KMS-11 (cell line): ENCODE results near the gene TRPC4.

Source experiments
- H2AFZ ChIP-seq: fragments of 200-600 bp; sonication (generic); 2 replicates; pipeline ENCODE4 v1.6.1; 2016; ENCODE audit warnings: antibody characterized with exemption, mixed run types, low read depth
- H3K27ac ChIP-seq: fragments of 200-600 bp; sonication (generic); 2 replicates; pipeline ENCODE4 v1.6.1; 2016; ENCODE audit warnings: mild to moderate bottlenecking, mixed run types
- H3K27me3 ChIP-seq: fragments of 200-600 bp; sonication (generic); 2 replicates; pipeline ENCODE4 v1.6.1; 2017; ENCODE audit warnings: mild to moderate bottlenecking, low read depth, mixed run types, moderate library complexity; ENCODE audit not compliant: insufficient read depth
- H3K36me3 ChIP-seq: fragments of 200-600 bp; sonication (generic); 2 replicates; pipeline ENCODE4 v1.6.1; 2017; ENCODE audit warnings: mild to moderate bottlenecking, mixed run types; ENCODE audit not compliant: insufficient read depth
- H3K4me1 ChIP-seq: fragments of 200-600 bp; sonication (generic); 2 replicates; pipeline ENCODE4 v1.6.1; 2016; ENCODE audit warnings: mild to moderate bottlenecking, low read depth, mixed run types; ENCODE audit not compliant: poor library complexity, severe bottlenecking
- H3K4me2 ChIP-seq: fragments of 200-600 bp; sonication (generic); 2 replicates; pipeline ENCODE4 v1.7.0; 2016; ENCODE audit warnings: mild to moderate bottlenecking, mixed run types
- H3K4me3 ChIP-seq: fragments of 200-600 bp; sonication (generic); IDR thresholded peaks from 2 replicates; pipeline ENCODE4 v1.6.1; 2017; ENCODE audit warnings: low read depth, low read length, mixed read lengths; ENCODE audit not compliant: insufficient read depth
- H3K79me2 ChIP-seq: fragments of 200-600 bp; sonication (generic); 2 replicates; pipeline ENCODE4 v1.6.1; 2016; ENCODE audit warnings: low read depth, mixed run types; ENCODE audit not compliant: insufficient read depth
- H3K9ac ChIP-seq: fragments of 200-600 bp; sonication (generic); 2 replicates; pipeline ENCODE4 v1.6.1; 2016; ENCODE audit warnings: mild to moderate bottlenecking, mixed run types
- H4K20me1 ChIP-seq: fragments of 200-600 bp; sonication (generic); 2 replicates; pipeline ENCODE4 v1.6.1; 2016; ENCODE audit warnings: mild to moderate bottlenecking, mixed run types; ENCODE audit not compliant: insufficient read depth
- TF ChIP-seq, protein P1 (sequence below): fragments of 200-600 bp; sonication (generic); conservative IDR thresholded peaks from 2 replicates; pipeline ENCODE4 v1.6.1; 2017; ENCODE audit warnings: low read depth, mild to moderate bottlenecking, antibody characterized with exemption, low read length, moderate library complexity, mixed read lengths

The TRPC4 gene

DNA sequence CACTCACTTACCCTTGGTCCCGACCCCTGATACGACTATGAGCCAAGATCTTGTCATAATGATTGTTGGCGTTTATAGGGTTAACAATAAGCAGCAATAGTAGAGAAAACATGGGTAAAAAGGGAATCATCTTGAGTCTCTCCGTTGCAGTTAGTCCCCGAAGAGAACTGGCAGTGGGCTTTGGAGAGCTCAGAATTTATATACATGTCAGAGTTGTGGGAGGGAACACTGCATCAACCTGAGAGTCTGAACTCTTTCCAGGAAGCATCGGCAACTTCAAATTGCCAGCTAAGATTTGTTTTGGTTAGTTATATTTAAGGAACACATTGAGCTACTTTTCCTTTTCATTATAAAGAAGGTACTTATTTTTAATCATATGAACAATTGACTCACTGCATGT lies 271.0 kb downstream of the TRPC4 start, which contains the start of gene POSTN:
Gene POSTN, minus strand, starts transcription at position 172 of the 400 bp plus-strand sequence. Its CDS starts 42 bp downstream, at position 130.
- no peaks in the 10 kb centered on the region for H3K79me2 ChIP-seq
- H3K9ac ChIP-seq = no peak within 1 kb of the TSS
- no peaks in the 10 kb centered on the region for H4K20me1 ChIP-seq
- H3K36me3 ChIP-seq = no peaks in the 10 kb centered on the region
- TF ChIP-seq, protein P1, sequence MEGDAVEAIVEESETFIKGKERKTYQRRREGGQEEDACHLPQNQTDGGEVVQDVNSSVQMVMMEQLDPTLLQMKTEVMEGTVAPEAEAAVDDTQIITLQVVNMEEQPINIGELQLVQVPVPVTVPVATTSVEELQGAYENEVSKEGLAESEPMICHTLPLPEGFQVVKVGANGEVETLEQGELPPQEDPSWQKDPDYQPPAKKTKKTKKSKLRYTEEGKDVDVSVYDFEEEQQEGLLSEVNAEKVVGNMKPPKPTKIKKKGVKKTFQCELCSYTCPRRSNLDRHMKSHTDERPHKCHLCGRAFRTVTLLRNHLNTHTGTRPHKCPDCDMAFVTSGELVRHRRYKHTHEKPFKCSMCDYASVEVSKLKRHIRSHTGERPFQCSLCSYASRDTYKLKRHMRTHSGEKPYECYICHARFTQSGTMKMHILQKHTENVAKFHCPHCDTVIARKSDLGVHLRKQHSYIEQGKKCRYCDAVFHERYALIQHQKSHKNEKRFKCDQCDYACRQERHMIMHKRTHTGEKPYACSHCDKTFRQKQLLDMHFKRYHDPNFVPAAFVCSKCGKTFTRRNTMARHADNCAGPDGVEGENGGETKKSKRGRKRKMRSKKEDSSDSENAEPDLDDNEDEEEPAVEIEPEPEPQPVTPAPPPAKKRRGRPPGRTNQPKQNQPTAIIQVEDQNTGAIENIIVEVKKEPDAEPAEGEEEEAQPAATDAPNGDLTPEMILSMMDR = no peak
- H3K4me1 ChIP-seq = no peaks in the 10 kb centered on the region
- H3K27ac ChIP-seq = no peak within 1 kb of the TSS
- no peaks in the 10 kb centered on the region for H3K27me3 ChIP-seq
- H3K4me2 ChIP-seq = no peak within 1 kb of the TSS
- no peak within 1 kb of the TSS for H2AFZ ChIP-seq
- no peak within 1 kb of the TSS for H3K4me3 ChIP-seq

DNA sequence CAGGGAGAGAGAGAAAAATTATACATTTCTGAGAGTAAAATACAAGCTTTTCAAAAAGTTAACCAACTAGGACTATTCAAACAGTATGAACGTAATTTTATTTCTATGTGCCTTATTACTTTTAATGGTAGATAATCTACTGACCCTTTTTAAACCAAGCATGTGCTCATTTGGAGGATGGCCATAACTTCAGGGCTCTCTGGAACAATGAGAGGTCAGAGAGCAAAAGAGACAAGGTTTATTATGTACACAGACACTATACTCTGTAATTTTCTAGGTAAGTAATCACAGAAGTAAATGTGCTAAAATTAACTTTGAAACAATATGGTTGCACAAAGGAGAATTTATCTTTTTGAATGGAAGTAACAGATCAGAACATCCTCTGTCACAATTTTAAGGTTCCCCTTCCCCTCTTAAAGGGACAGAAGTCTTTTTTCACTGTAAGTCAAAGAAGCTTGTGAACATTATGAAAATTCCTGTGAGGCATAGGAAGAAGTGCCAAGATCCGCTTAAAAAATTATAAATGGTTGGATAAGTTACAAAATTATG lies 272.0 kb downstream of the TRPC4 start:
- Histone ChIP-seq H3K4me1 (no peaks in the 10 kb centered on the region), H3K9ac (no peak overlapping the region), H4K20me1 (no peaks in the 10 kb centered on the region), H3K27me3 (no peaks in the 10 kb centered on the region), H2AFZ (no peak overlapping the region), H3K27ac (no peak overlapping the region), H3K36me3 (no peaks in the 10 kb centered on the region), H3K4me3 (no peak overlapping the region), H3K79me2 (no peaks in the 10 kb centered on the region), H3K4me2 (no peak overlapping the region)
- TF ChIP-seq, protein P1 = no peak

DNA sequence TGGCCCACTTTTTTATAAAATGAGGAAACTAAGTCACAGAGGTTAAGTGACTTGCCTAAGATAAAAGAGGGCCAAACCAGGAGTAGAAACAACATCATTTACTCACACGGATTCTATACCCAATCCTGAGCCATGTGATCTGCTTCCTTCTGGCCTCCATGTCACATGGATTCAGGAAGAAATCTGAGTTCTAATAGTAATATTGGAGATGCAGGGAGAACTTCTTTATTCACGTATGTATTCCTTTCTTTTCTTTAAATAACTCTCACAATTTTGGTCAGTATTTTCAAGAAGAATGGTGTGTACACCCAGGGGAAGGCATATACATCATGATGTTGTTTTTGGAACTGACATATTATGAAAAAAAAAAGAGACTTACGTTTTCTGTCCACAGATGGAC lies 272.8 kb downstream of the TRPC4 start:
- Histone ChIP-seq H3K27me3 (no peaks in the 10 kb centered on the region), H2AFZ (no peak overlapping the region), H3K9ac (no peak overlapping the region), H3K4me1 (no peaks in the 10 kb centered on the region), H4K20me1 (no peaks in the 10 kb centered on the region), H3K4me3 (no peak overlapping the region), H3K27ac (no peak overlapping the region), H3K36me3 (no peaks in the 10 kb centered on the region), H3K4me2 (no peak overlapping the region), H3K79me2 (no peaks in the 10 kb centered on the region)
- TF ChIP-seq, protein P1 = no peak

DNA sequence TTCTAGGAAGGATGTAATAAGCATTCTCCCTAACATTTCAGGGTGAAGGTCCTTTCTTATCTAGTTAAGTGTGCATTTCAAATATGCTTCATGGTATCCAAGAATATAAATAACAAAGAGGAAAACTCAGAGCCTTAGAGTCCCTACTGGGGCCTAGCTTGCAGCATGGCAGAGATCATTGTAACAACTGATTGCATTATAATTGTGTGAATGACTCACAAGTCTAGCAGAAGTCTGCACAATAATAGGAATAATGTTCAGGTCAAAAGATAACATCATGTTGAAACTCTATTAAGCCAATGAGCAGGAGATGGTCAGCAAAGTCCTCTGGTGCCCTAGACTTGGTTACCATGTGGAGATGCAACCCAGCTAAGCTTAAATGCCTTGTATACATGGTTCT lies 274.4 kb downstream of the TRPC4 start:
- no peaks in the 10 kb centered on the region for H3K27me3 ChIP-seq
- no peaks in the 10 kb centered on the region for H3K36me3 ChIP-seq
- no peaks in the 10 kb centered on the region for H3K4me1 ChIP-seq
- TF ChIP-seq, protein P1 = no peak
- H2AFZ ChIP-seq = no peak overlapping the region
- H3K79me2 ChIP-seq = no peaks in the 10 kb centered on the region
- no peaks in the 10 kb centered on the region for H4K20me1 ChIP-seq
- no peak overlapping the region for H3K4me2 ChIP-seq
- no peak overlapping the region for H3K9ac ChIP-seq
- no peak overlapping the region for H3K4me3 ChIP-seq
- no peak overlapping the region for H3K27ac ChIP-seq
